Measurements from ENCODE around the gene CREB5.

The CREB5 gene

DNA sequence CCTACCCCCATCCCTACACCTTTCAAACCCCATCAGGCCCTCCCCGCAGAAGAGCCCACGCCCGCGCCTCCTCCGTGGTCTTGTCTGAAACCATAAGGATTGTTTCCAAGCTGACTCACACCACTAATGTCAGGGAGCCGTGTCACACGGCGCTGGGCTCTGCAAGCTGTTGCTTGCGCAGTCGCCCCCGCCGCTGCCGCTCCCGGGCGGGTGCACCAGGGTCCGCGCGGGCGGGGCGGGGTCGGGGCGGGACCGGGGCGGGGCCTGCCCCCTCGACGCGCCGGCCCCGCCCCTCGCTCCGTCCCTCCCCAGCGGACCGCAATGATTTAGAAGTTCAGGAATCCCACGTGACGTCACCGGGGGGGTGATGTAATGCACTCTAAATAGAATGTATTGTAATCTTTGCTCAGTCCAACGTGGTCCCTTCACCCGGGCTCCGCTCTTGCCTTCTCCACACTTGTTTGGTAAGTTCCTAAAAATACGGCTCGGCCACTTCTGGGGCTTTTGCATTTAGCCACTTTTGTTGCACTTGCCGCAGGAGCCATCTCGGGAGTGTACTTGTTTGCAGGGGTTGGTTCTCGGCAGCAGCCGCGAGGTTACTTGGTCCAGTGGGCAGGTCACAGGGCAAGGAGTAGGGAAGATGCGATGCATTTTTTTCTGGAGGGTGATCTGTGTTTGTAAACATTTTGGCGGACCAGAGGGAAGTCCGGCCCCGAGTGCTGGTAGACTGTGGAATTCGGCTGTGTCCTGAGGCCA lies 3.2 kb upstream of the CREB5 start:
- no peak for ATAC-seq (replicated peaks; ENCODE audit: extremely low read depth, poor library complexity, severe bottlenecking)
- Mint-ChIP-seq H3K4me1 (peaks cover 31% of the 10 kb centered on the region), H3K27ac (ENCODE audit: low read depth) (peak overlapping the region; percentile 55)

DNA sequence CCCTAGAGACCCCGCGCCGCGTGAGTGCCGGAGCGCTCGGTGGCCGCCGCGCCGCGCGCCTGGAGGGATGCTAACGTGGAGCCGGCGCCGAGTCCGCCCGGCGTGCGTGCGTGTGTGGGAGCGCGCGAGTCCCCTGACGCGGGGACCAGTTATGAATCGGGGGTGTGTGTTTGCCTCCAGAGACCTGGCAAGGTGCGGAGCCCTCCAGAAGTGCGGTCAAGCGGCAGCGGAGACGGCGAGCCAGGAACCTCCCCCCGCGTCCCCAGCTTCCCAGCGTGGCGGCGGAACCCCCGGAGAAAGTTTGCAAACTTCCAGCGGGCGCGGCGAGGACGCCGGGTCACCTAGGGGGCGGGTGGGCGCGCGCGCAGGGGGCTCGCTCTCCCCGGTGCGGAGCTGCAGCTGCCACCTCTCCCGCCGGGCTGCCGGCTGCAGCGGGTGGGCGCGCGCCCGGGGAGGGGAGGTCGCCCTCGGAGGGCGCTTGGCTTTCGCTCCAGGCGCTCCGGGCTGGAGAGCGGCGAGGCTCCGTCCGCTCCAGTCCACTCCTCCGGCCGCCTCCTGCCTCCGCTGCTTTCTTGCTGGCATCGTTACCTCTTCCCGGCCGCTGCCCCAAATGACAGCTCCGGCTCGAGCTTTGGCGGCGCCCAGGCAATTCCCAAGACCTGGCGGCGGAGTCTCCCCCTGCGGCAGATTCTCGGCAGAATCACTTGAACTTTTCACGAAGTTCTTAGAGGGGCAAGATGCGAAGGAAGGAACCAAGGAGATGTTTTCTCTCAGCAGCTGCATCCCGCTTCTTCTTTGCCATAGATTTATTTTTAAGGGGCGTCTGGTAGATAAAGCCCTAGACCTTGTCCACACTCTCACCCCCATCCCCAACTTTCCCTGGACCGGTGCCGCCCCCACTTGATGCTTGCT lies 2.3 kb upstream of the CREB5 start:
- Mint-ChIP-seq H3K4me1 (peaks cover 31% of the 10 kb centered on the region), H3K36me3 (ENCODE audit: insufficient read depth) (peaks cover 2% of the 10 kb centered on the region), H3K4me3 (peak overlapping the region; percentile 82), H3K9me3 (no peaks in the 10 kb centered on the region), H3K27ac (ENCODE audit: low read depth) (peak overlapping the region; percentile 55), H3K27me3 (peaks cover 95% of the 10 kb centered on the region)
- DNase-seq (ENCODE audit: low spot score in 2 of 2) (no peak), ATAC-seq (replicated peaks; ENCODE audit: extremely low read depth, poor library complexity, severe bottlenecking) (peak; percentile 18)

More for the DNA sequence above, 3.2 kb upstream of the CREB5 start:
- Mint-ChIP-seq H3K9me3 (no peaks in the 10 kb centered on the region), H3K27me3 (peaks cover 91% of the 10 kb centered on the region), H3K36me3 (ENCODE audit: insufficient read depth) (peaks cover 2% of the 10 kb centered on the region), H3K4me3 (peak overlapping the region; percentile 82)
- DNase-seq (ENCODE audit: low spot score in 2 of 2): peak; percentile 14 to 15

DNA sequence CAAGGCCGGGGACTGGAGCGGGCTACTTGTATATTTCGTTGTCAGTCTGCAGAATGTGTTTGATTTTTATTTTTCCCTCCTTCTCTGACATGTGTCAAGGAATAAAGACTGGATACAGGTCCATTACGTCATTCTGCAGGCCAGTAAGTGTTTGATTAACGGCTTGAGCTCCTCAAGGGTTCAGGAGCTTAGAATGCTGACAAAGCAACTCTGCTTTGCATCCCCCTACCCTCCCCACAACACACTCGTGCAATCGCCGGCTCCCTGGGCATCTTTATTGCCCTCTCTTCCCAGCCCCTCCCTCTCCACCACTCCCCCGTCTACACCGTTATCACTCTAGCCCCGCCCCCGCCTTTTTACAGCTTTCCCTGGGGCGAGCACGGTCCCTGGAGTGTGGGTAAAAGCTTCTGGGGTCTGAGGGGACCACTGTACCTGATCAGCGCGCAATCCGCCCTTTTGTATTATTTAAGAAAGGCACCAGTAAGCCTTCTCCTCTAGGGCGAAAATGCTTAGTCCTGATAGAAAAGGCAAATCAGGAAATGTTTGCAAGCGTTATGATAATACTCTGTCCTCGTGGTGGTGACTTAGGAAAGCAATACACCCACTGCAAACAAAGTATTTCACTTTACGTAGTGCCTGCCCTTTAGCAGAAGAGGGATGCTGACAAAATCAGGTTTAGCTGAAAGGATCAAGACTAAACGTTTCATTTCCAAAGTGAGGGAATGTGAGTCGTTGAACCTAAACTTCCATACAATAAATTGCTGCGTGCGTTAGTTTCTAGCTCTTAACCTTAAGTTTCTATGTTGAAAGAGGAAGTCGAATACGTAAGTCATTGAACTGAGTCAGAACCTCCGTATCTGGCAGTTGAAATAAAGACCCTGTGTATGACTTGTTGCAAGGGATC lies 1.4 kb upstream of the CREB5 start:
- no peak overlapping the region for H3K27ac Mint-ChIP-seq (ENCODE audit: low read depth)
- no peaks in the 10 kb centered on the region for H3K9me3 Mint-ChIP-seq
- peaks cover 2% of the 10 kb centered on the region for H3K36me3 Mint-ChIP-seq (ENCODE audit: insufficient read depth)
- peaks cover 92% of the 10 kb centered on the region for H3K27me3 Mint-ChIP-seq
- ATAC-seq (replicated peaks; ENCODE audit: extremely low read depth, poor library complexity, severe bottlenecking) (no peak), DNase-seq (ENCODE audit: low spot score in 2 of 2) (no peak)
- H3K4me1 Mint-ChIP-seq: peaks cover 31% of the 10 kb centered on the region
- H3K4me3 Mint-ChIP-seq: peak overlapping the region; percentile 82

DNA sequence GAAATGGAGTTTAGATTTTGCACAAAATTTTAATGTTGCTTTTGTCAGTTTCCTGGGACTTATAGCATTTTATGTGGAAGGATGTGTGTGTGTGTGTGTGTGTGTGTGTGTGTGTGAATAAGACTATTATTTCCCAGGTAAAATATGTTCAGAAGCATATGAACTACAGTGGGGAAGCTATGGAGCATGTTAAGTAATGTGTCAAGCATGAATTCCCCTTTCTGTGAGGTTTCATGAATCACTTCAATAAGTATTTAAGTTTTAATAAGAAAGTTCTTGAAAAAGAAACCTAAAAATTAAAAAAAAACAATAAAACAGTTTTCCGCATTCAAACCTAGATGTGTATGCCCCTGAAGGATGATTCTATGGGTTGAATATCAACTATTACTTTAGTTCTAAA lies 693 bp downstream of the CREB5 start:
- no peaks in the 10 kb centered on the region for H3K9me3 Mint-ChIP-seq
- H3K4me1 Mint-ChIP-seq: peaks cover 31% of the 10 kb centered on the region
- DNase-seq (ENCODE audit: low spot score in 2 of 2) (no peak), ATAC-seq (replicated peaks; ENCODE audit: extremely low read depth, poor library complexity, severe bottlenecking) (no peak)
- H3K36me3 Mint-ChIP-seq (ENCODE audit: insufficient read depth): peaks cover 2% of the 10 kb centered on the region
- no peak overlapping the region for H3K27ac Mint-ChIP-seq (ENCODE audit: low read depth)
- peaks cover 92% of the 10 kb centered on the region for H3K27me3 Mint-ChIP-seq
- no peak overlapping the region for H3K4me3 Mint-ChIP-seq

DNA sequence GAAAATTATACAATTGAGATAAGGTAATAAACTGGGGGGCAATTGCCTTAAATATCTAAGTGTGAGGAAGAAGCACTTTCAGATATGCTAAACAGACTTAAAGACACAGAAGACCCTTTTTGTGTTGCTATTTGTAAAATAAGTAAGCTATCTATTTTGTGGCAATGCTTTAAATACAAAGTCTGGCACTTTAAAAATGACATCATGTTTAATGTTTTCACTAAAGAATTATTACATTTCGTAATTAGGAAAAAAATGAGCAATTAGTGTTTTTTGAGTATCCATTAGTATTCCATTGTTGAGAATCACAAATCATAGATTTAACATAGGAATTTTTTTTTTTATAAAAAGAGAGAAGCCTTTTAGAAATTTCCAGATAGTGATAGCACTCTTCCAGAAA lies 2.1 kb downstream of the CREB5 start:
- Mint-ChIP-seq H3K27ac (ENCODE audit: low read depth) (no peak overlapping the region), H3K4me1 (peaks cover 19% of the 10 kb centered on the region), H3K4me3 (no peak overlapping the region), H3K27me3 (peaks cover 82% of the 10 kb centered on the region), H3K36me3 (ENCODE audit: insufficient read depth) (no peaks in the 10 kb centered on the region), H3K9me3 (no peaks in the 10 kb centered on the region)
- ATAC-seq (replicated peaks; ENCODE audit: extremely low read depth, poor library complexity, severe bottlenecking): no peak
- DNase-seq (ENCODE audit: low spot score in 2 of 2): no peak

DNA sequence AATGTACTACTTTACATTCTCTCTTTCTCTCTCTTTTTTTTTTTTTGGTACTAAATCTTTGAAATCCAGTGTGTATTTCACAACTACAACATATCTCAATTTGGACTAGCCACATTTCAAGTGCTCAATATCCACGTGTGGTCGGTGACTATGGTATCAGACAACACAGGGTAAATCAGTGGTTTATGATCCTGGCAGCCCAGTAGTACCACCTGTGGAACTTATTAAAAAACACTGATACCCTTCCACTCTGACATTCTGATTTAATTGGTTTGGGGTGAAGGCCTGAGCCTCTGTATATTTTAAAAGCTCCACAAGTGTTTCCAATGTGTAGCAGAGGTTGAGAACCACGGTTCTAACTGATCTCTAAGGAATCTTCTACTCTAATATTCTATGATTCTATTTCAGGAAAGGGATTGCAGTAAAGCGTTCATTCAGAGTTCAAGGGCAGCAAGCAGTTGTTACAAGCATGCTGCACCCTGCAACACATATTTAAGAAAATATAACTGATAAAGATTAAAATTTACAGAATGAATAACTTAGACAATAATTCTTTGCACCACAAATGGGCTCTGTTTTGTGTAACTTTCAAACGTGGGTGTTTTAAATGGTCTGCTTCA lies 5.1 kb downstream of the CREB5 start:
- DNase-seq (ENCODE audit: low spot score in 2 of 2) (no peak), ATAC-seq (replicated peaks; ENCODE audit: extremely low read depth, poor library complexity, severe bottlenecking) (no peak)
- no peaks in the 10 kb centered on the region for H3K9me3 Mint-ChIP-seq
- peaks cover under 1% of the 10 kb centered on the region for H3K4me1 Mint-ChIP-seq
- no peaks in the 10 kb centered on the region for H3K36me3 Mint-ChIP-seq (ENCODE audit: insufficient read depth)
- peaks cover 70% of the 10 kb centered on the region for H3K27me3 Mint-ChIP-seq
- no peak overlapping the region for H3K4me3 Mint-ChIP-seq
- H3K27ac Mint-ChIP-seq (ENCODE audit: low read depth): no peak overlapping the region

DNA sequence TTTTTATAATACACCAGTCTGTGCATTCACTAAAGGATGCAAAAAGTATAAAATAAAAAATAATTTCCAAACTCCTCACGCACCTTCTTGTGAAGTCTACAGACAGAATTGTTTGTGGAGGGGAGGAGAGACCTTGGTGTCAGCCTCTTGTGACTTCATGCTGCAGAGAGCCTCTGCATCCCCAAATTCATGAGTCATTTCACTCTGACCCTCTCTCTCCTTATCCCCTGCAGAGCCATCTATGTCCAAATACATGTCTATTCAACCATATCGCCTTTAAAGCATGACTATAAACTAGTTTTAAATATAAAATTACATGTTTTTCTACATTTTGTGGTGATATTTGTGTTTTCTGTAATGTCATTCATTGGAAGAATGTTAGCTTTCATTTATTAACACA lies 6.0 kb downstream of the CREB5 start:
- ATAC-seq (replicated peaks; ENCODE audit: extremely low read depth, poor library complexity, severe bottlenecking): no peak
- H3K36me3 Mint-ChIP-seq (ENCODE audit: insufficient read depth): no peaks in the 10 kb centered on the region
- no peak overlapping the region for H3K27ac Mint-ChIP-seq (ENCODE audit: low read depth)
- DNase-seq (ENCODE audit: low spot score in 2 of 2): no peak
- peaks cover 70% of the 10 kb centered on the region for H3K27me3 Mint-ChIP-seq
- no peaks in the 10 kb centered on the region for H3K9me3 Mint-ChIP-seq
- no peaks in the 10 kb centered on the region for H3K4me1 Mint-ChIP-seq
- H3K4me3 Mint-ChIP-seq: no peak overlapping the region

DNA sequence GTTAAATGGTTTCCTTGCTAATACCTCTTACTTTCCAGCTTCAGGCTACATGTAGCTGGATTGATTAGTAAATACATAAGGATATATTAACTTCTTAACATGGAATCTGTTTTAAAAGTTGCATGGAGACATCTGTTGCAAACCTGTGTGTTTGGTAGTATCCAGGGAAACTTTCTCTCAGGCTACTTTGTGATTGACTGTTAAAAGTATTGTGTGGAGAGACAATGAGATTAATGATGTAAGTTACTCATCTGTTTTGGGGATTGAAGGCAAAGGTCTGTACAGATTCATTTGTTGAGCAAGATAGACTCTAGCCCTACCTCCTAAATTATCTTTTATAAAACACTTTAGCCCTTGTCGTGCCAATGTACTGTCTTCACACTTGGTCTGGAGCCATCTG lies 6.6 kb downstream of the CREB5 start:
- Mint-ChIP-seq H3K36me3 (ENCODE audit: insufficient read depth) (no peaks in the 10 kb centered on the region), H3K9me3 (no peaks in the 10 kb centered on the region), H3K27me3 (peaks cover 70% of the 10 kb centered on the region), H3K4me3 (no peak overlapping the region), H3K27ac (ENCODE audit: low read depth) (no peak overlapping the region), H3K4me1 (no peaks in the 10 kb centered on the region)
- ATAC-seq (replicated peaks; ENCODE audit: extremely low read depth, poor library complexity, severe bottlenecking) (no peak), DNase-seq (ENCODE audit: low spot score in 2 of 2) (no peak)

DNA sequence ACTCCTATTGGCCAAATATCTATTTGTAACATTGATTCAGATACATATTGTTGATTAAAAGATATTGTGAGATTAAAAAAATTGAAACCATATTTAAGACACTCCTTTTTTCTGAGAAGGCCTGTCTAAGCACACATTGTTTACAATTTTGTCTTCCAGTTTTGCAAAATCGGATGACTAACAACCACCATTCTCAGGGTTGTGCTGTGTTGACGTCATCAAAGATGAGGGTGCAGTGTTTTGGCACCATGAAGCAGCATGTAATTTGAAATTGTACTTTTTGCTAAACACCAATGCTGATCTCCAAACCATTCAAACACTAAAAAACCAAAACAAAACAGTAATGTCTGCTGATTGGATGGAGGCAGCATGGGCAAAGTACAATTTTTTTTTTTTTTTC lies 7.4 kb downstream of the CREB5 start:
- H3K36me3 Mint-ChIP-seq (ENCODE audit: insufficient read depth): no peaks in the 10 kb centered on the region
- DNase-seq (ENCODE audit: low spot score in 2 of 2) (no peak), ATAC-seq (replicated peaks; ENCODE audit: extremely low read depth, poor library complexity, severe bottlenecking) (no peak)
- peaks cover 68% of the 10 kb centered on the region for H3K27me3 Mint-ChIP-seq
- no peak overlapping the region for H3K4me3 Mint-ChIP-seq
- H3K4me1 Mint-ChIP-seq: no peaks in the 10 kb centered on the region
- H3K27ac Mint-ChIP-seq (ENCODE audit: low read depth): no peak overlapping the region
- H3K9me3 Mint-ChIP-seq: no peaks in the 10 kb centered on the region

DNA sequence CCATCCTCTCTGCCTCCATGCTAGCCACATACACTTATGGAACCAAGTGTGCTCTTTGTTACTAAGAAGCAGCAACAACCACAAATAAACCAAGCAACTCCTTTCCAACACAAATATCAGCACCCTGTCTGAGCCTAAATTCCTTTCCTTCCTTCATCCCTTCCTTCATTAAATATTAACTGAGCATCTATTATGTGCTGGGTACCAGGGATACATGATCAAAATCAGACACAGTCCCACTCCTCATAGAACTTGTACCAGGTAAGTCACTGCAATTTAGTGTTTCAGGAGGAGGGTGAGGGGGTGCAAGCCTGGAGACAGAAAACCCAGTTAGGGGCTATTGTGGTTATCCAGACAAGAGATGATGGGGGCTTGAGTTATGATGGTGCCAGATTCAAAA lies 10.8 kb downstream of the CREB5 start:
- H3K4me3 Mint-ChIP-seq: no peak overlapping the region
- no peak for ATAC-seq (replicated peaks; ENCODE audit: extremely low read depth, poor library complexity, severe bottlenecking)

DNA sequence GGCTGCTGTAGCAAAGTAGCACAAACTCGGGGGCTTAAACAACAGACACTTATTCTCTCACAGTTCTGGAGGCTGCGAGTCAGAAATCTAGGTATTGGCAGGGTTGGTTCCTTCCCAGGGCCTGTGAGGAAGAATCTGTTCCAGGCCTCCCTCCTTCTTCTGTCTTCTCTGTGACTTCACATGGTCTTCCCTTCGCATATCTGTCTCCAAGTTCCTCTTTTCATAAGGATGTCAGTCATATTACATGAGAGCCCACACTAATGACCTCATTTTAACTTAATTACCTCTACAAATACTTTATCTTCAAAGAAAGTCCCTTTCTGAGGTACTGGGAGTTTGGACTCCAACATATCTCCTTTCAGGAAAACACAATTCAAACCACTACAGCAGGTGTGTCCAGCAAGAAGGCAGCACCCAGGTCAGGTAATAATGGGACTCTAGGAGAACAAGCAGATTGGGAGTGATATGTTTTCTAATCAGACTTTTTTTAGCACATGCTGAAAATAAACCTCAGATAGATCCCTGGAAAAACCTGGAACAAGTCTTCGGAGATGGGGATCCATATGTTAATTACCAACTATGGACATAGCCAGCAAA lies 11.7 kb downstream of the CREB5 start:
- no peak for ATAC-seq (replicated peaks; ENCODE audit: extremely low read depth, poor library complexity, severe bottlenecking)
- Mint-ChIP-seq H3K27me3 (peaks cover 55% of the 10 kb centered on the region), H3K4me1 (no peaks in the 10 kb centered on the region), H3K9me3 (no peaks in the 10 kb centered on the region), H3K27ac (ENCODE audit: low read depth) (no peak overlapping the region), H3K36me3 (ENCODE audit: insufficient read depth) (no peaks in the 10 kb centered on the region), H3K4me3 (no peak overlapping the region)
- no peak for DNase-seq (ENCODE audit: low spot score in 2 of 2)

More for the DNA sequence above, 10.8 kb downstream of the CREB5 start:
- no peaks in the 10 kb centered on the region for H3K36me3 Mint-ChIP-seq (ENCODE audit: insufficient read depth)
- no peak overlapping the region for H3K27ac Mint-ChIP-seq (ENCODE audit: low read depth)
- H3K4me1 Mint-ChIP-seq: no peaks in the 10 kb centered on the region
- no peaks in the 10 kb centered on the region for H3K9me3 Mint-ChIP-seq
- no peak for DNase-seq (ENCODE audit: low spot score in 2 of 2)
- peaks cover 49% of the 10 kb centered on the region for H3K27me3 Mint-ChIP-seq

DNA sequence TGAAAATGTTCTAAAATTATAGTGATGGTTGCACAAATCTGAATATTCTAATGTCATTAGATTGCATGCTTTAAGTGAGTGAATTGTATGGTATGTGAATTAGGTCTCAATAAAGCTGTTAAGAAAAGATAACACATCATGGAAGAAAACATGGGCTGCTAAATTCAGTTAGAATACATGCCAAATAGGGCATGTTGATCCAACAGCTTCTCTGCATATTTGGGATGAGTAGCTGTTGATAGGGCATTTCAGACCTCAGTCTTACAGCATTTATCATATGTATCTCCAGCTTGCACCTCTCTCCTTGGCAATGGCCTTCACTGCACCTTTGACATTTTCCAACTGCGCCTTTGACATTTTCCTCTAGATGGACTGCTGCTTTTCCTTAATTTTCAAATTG lies 13.2 kb downstream of the CREB5 start:
- peaks cover 55% of the 10 kb centered on the region for H3K27me3 Mint-ChIP-seq
- H3K36me3 Mint-ChIP-seq (ENCODE audit: insufficient read depth): no peaks in the 10 kb centered on the region
- H3K4me1 Mint-ChIP-seq: no peaks in the 10 kb centered on the region
- no peak for DNase-seq (ENCODE audit: low spot score in 2 of 2)
- H3K27ac Mint-ChIP-seq (ENCODE audit: low read depth): no peak overlapping the region
- no peak overlapping the region for H3K4me3 Mint-ChIP-seq
- no peak for ATAC-seq (replicated peaks; ENCODE audit: extremely low read depth, poor library complexity, severe bottlenecking)
- H3K9me3 Mint-ChIP-seq: no peaks in the 10 kb centered on the region

Data from central memory CD8-positive, alpha-beta T cell (primary cell).